HepG2 (cell line): ENCODE results near the gene ZNF264. TPM values are rescaled to one million over a fixed set of nuclear protein-coding genes. Genes with fewer than 3 reads are reported as not detected.

ENCODE experiments used
- ATF7 ChIP-seq, 2 experiments: fragments of 450-650 bp in 1 of 2; sonication (generic) in 1 of 2; formaldehyde crosslinking in 1 of 2; IDR thresholded peaks; 2 replicates each; pipeline versions ENCODE4 v1.4.0 to v1.6.1; 2016 to 2020; ENCODE audit warnings: antibody characterized with exemption in 1 of 2, mild to moderate bottlenecking in 1 of 2, missing genetic modification reagents in 1 of 2
- HMGXB4 ChIP-seq, 2 experiments: sonication (generic) in 1 of 2; formaldehyde crosslinking in 1 of 2; IDR thresholded peaks; 2 replicates each; pipeline versions ENCODE4 v1.4.0 to v1.6.1; 2018 to 2020; ENCODE audit warnings: missing genetic modification reagents in 2 of 2, borderline replicate concordance in 1 of 2, low read depth in 1 of 2, mild to moderate bottlenecking in 1 of 2, missing biosample characterization in 1 of 2
- MAFF ChIP-seq: IDR thresholded peaks from 2 replicates; pipeline ENCODE4 v1.6.1; 2011; ENCODE audit warnings: low read depth, low read length, improper control_type of control experiment
- NFAT5 ChIP-seq: sonication (generic); formaldehyde crosslinking; IDR thresholded peaks from 2 replicates; pipeline ENCODE4 v1.4.0; 2020; ENCODE audit warnings: missing genetic modification reagents
- PITX1 ChIP-seq: sonication (generic); formaldehyde crosslinking; IDR thresholded peaks from 2 replicates; pipeline ENCODE4 v1.5.1; 2020; ENCODE audit warnings: mild to moderate bottlenecking, missing genetic modification reagents
- PLRG1 ChIP-seq: fragments of 450-650 bp; conservative IDR thresholded peaks from 2 replicates; pipeline ENCODE4 v1.6.1; 2016
- RAD51 ChIP-seq: fragments of 450-650 bp; IDR thresholded peaks from 2 replicates; pipeline ENCODE4 v1.6.1; 2016; ENCODE audit warnings: borderline replicate concordance
- SRY ChIP-seq: sonication (generic); formaldehyde crosslinking; IDR thresholded peaks from 2 replicates; pipeline ENCODE4 v1.8.0; 2022; ENCODE audit warnings: mild to moderate bottlenecking, missing genetic modification reagents
- TFDP1 ChIP-seq: IDR thresholded peaks from 2 replicates; pipeline ENCODE4 v1.6.1; 2016; ENCODE audit warnings: missing compliant biosample characterization, missing genetic modification reagents, borderline replicate concordance
- ZBTB39 ChIP-seq: sonication (generic); formaldehyde crosslinking; IDR thresholded peaks from 2 replicates; pipeline ENCODE4 v1.5.0; 2020; ENCODE audit warnings: missing genetic modification reagents
- ZBTB43 ChIP-seq: sonication (generic); formaldehyde crosslinking; conservative IDR thresholded peaks from 2 replicates; pipeline ENCODE4 v1.4.0; 2020; ENCODE audit warnings: missing genetic modification reagents
- ZFAT ChIP-seq: sonication (generic); formaldehyde crosslinking; conservative IDR thresholded peaks from 2 replicates; pipeline ENCODE4 v1.8.1; 2023; ENCODE audit warnings: missing genetic modification reagents, inconsistent platforms
- ZFX ChIP-seq: sonication (generic); formaldehyde crosslinking; IDR thresholded peaks from 2 replicates; pipeline ENCODE4 v1.4.0; 2020; ENCODE audit warnings: mild to moderate bottlenecking, low read depth, missing genetic modification reagents, moderate library complexity
- ZKSCAN8 ChIP-seq: IDR thresholded peaks from 2 replicates; pipeline ENCODE4 v1.6.1; 2016; ENCODE audit warnings: borderline replicate concordance, missing genetic modification reagents, missing compliant biosample characterization
- ZNF414 ChIP-seq: sonication (generic); formaldehyde crosslinking; IDR thresholded peaks from 2 replicates; pipeline ENCODE4 v1.5.0; 2020; ENCODE audit warnings: missing genetic modification reagents
- ZNF674 ChIP-seq: sonication (generic); formaldehyde crosslinking; IDR thresholded peaks from 2 replicates; pipeline ENCODE4 v1.5.0; 2020; ENCODE audit warnings: low read depth, mild to moderate bottlenecking, missing genetic modification reagents
- ZNF878 ChIP-seq: sonication (generic); formaldehyde crosslinking; IDR thresholded peaks from 2 replicates; pipeline ENCODE4 v1.8.1; 2023; ENCODE audit warnings: mild to moderate bottlenecking, missing genetic modification reagents, moderate library complexity
- polyA plus RNA-seq, 8 experiments: library from polyadenylated mRNA; depleted of rRNA in 3 of 8; stranded (reverse) in 7 of 8; unstranded in 1 of 8; fragments of >200 nt; fragmentation: Illumina TruSeq in 4 of 8; extraction: Trizol in 4 of 8; gene quantifications; 2 replicates each; pipeline versions ENCODE4 v1.2.1 to v1.2.3, GENCODE V29; 2011 to 2016; ENCODE audit warnings: low read depth in 4 of 8, missing spikeins in 1 of 8, mixed read lengths in 1 of 8; ENCODE audit not compliant: insufficient read depth in 1 of 8
- total RNA-seq, 5 experiments: library from RNA; depleted of rRNA; stranded (reverse); fragments of >200 nt; fragmentation: Illumina TruSeq; extraction: Trizol; gene quantifications; 2 replicates each; pipeline ENCODE4 v1.2.3, GENCODE V29; 2016; ENCODE audit warnings: low read depth in 1 of 5

Gene ZNF264
- total and polyA plus RNA-seq, 2 of the 13 experiments (the other 11 are each of a cell fraction or from before 2014, with no cell fraction given): 3.5 to 17.6 TPM

GRCh38 chr19:57245959-57246358, 54.7 kb downstream of the ZNF264 start (continued):
- no peak for TF ChIP-seq ZBTB43
- TF ChIP-seq ZKSCAN8: no peak
- TF ChIP-seq ZNF674 (CRISPR knock-in tag): no peak
- no peak for TF ChIP-seq ZFAT (CRISPR knock-in tag)
- TF ChIP-seq PITX1 (CRISPR knock-in tag): 0 out of 2 replicates have a peak, but pooled peaks have one; percentile 21
- no peak for TF ChIP-seq NFAT5 (CRISPR knock-in tag)
- TF ChIP-seq HMGXB4 (CRISPR knock-in tag; IDR thresholded peaks at IDR 0.05; ENCODE audit: borderline replicate concordance in 1 of 2, low read depth in 1 of 2): 0 out of 4 replicates have a peak, but pooled peaks of 1 of the 2 experiments have one; percentile 29
- TF ChIP-seq ZNF414 (CRISPR knock-in tag): no peak
- TF ChIP-seq ZFX (CRISPR knock-in tag): peak; percentile 24; the same call in 1 of the 2 replicates
- TF ChIP-seq MAFF: no peak
- no peak for TF ChIP-seq ZBTB39 (CRISPR knock-in tag)
- no peak for TF ChIP-seq SRY (CRISPR knock-in tag)
- no peak; the same call in 1 of the 2 replicates for TF ChIP-seq ATF7 (IDR thresholded peaks at IDR 0.05)
- peak; percentile 89 for TF ChIP-seq ATF7 (CRISPR knock-in tag; IDR thresholded peaks at IDR 0.05)
- no peak for TF ChIP-seq PLRG1
- TF ChIP-seq TFDP1 (CRISPR knock-in tag): peak; percentile 20; the same call in 1 of the 2 replicates
- no peak for TF ChIP-seq RAD51
- no peak for TF ChIP-seq ZNF878 (CRISPR knock-in tag)
